HG02970 (cell line): ENCODE measurements around the gene RAB5A.
A peak's percentile ranks its signal among the peaks of the same experiment; 100 is the strongest.
"Not testable (repeated sequence)": the region's sequence is repeated elsewhere in the genome, so short reads cannot be mapped to it uniquely, and the experiment has no call there.

Experiments used
- ATAC-seq: cut with Tn5 transposase; IDR thresholded peaks from one replicate; pipeline ENCODE4 v1.9.1; 2021; ENCODE audit warnings: mild to moderate bottlenecking, moderate library complexity, moderate number of reproducible peaks; ENCODE audit not compliant: unreplicated experiment, low FRiP score

The RAB5A gene

DNA sequence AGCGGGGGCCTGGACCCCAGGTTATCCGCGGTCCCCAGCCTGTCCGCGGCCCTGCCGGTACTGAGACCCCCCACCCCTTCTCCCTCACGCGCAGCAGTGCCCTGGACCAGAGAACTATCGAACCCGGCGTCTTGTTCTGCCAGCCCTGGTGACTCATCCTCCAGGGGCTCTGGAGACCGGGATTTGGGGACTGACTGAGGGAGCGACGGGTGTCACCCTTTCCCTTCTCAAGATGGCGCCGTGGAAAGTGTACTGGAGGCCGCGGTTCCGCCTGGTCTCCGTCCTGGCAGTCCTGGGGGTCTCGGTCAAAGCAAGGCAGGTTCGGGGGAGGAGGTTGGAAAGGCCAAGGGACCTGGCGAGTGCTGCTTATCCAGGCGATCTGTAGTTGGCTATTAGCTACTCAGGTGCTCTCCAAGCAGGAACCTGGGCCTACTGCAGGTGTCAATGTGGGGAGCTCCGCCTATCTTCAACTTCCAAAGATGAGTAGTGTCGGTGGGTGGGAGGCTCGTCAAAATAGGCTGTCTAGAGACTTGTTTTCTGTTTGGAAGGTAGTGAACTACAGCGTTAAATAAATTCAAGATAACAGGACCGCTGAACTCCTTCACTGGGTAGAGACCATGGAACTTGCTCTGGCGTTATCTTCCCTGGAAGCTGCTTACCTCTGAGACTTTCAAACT is 790 bp downstream of the RAB5A start:
- ATAC-seq: peak; percentile 17

DNA sequence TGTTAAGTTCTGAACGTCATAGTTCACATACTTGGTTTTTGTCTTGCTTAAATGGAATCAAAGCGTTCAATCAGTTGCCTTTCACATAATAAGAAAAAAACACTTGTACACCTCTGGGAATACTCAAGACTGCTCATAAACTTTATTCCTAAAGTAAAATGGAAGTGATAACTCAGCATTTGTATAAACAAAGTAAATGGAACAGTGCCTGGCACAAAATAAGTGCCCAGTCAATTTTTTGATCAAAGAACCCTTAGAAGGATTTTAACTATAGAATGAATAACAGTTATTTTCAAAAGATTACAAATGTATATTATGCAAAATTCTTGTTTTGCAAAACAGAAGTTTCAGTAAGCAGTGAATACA is 1.3 kb downstream of the RAB5A start:
- ATAC-seq: no peak

DNA sequence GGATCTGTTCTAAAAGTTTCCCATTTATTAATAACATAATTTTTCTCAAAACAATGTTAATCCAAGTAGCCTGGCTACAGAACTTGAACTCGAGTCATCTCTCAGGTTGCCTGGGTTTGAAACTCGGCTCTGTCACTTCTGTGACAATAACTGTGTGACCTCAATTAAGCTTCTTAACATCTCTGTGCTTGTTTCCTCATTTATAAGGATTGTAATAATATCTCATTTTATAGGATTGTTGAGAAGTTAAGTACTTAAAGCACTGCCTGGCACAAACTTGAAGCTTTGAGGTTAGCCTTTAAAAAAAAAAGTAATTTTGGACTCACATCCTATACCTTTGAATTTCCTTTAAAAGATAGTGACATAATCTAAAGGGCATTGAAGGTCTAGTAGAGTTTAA is 3.4 kb downstream of the RAB5A start:
- ATAC-seq: no peak

DNA sequence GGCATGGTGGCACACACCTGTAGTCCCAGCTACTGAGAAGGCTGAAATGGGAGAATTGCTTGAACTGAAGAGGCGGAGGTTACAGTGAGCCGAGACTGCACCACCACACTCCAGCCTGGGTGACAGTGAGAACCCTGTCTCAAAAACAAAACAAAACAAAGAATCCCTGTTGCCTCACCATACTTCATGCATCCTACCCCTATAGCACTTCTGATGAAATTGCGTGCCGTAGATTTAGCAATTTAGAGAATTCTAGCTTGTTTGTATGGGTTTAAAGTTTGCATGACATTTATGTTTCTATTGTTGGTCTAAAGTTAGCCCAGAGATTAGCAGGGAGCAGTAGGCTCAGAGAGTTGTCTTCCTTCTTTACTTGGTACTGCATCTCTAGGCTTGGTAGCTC is 7.8 kb downstream of the RAB5A start:
- ATAC-seq: no peak

DNA sequence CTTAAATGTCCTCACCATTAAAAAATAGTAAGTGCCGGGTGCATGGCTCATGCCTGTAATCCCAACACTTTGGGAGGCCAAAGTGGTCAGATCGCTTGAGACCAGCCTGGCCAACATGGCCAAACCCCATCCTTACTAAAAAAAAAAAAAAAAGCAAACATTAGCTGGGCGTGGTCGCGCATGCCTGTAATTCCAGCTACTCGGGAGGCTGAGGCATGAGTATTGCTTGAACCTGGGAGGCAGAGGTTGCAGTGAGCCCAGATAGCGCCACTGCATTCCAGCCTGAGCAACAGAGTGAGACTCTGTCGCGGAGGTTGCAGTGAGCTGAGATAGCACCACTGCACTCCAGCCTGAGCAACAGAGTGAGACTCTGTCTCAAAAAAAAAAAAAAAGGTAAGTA is 10.5 kb downstream of the RAB5A start:
- not testable (repeated sequence) for ATAC-seq

DNA sequence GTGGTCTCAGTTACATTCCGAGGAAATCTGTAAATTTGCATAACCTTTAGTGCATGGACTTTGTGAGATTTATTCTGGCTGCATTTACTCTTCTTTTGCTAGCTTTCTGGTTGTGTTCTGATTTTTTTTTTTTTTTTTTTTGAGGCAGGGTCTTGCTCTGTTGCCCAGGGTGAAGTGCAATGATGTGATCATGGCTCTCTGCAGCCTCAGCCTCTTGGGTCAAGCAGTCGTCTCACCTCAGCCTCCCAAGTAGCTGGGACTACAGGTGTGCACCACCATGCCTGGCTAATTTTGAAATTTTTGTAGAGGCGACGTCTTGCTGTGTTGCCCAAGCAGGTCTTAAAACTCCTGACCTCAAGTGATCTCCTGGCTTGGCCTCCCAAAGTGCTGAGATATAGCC is 12.6 kb downstream of the RAB5A start:
- ATAC-seq: no peak

DNA sequence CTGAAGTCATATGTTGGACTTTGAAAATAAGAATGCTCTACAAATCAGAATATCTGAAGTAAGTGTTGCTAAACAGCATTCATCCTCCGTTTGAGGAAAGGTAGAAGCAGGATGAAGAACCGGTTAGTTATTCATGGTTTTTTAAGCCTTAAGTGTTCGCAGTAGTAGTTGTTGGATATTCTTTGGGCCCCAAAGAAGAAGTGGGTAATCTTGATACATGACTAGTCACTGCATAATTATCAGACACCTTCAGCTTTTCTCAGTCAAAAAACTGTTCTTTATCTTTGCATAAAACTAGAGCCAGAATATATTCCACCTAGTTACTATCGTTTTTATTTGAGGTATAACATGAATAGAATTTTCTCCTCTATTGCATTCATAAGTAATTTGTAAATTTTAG is 13.8 kb downstream of the RAB5A start:
- no peak for ATAC-seq

DNA sequence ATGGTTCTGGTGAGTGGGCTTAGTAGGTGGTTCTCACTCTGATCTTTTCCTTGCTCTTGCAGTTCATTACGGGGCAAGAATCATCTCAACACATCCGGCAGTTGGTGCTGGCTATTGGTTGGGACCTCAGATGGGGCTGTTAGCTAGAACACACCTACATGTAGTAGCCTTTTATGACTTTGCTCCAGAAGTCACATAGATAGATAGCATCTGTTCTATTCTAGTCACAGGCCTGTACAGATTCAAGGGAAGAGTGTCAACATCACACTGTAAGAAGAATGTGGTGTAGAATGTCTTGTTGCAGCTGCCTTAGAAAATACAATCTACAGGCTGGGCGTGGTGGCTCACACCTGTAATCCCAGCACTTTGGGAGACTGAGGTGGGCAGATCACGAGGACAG is 15.1 kb downstream of the RAB5A start:
- no peak for ATAC-seq

DNA sequence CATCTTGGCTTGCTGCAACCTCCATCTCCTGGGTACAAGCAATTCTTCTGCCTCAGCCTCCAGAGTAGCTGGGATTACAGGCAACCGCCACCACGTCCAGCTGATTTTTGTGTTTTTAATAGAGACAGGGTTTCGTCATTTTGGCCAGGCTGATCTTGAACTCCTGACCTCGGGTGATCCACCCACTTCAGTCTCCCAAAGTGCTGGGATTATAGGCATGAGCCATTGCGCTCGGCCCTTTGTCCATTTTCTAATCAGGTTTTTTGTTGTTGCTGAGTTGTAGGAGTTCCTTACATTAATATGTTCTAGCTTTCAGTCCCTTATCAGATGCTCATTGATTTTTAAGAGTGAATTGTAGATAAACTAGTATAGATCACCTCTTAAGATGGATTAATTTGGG is 20.3 kb downstream of the RAB5A start:
- ATAC-seq: no peak

DNA sequence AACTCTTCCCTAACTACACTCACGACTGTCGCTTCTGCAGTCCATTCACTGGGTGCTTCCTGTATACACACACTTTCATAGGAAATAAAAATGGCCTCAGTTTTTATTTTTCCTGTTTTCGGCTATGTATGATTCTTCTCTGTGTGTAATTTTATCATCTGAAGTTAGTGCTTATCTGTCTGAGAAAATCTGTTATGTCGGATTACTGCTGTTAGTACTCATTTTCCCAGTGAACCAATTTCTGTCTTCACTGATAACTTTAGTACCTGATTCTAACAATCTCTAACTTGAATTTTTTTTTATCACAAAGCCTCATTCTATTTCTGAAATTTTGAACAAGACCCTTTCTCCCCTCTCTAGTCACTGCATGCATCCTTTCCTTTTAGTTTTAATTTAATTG is 20.9 kb downstream of the RAB5A start:
- ATAC-seq: no peak

DNA sequence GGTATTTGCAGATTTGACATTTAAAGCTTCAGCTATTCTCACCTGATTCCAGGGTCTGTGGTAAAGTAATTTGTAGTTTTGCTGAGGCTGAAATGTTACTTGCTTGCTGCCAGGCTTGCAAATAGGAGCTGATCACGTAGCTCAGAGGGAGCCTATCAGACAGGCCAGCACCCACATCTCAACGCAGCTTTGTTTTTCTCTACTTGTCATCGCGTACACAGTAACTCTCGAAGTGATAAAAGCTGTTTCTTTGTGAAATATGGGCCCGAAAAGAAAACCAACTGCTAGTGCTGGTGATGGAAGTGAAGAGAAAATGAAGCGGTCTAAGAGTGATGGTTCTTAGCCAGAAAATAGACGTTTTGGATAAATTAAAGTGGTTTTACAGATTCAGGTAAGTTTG is 23.4 kb downstream of the RAB5A start:
- ATAC-seq: no peak

DNA sequence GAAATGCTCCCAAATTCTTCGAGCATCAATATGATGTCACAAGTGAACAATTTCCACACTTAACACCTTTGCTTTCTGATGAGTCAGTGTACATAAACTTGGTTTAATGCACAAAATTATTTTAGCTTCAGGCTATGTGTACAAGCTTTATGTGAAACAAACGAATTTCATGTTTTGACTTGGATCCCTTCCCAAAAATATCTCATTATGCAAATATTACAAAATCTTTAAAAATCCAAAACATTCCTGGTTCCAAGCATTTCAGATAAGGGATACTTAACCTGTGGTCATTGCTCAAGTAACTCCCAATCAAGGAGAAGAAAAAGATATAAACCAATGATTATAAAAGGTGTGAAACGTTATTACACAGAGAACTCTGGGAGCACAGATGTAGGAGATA is 25.2 kb downstream of the RAB5A start:
- ATAC-seq: no peak

DNA sequence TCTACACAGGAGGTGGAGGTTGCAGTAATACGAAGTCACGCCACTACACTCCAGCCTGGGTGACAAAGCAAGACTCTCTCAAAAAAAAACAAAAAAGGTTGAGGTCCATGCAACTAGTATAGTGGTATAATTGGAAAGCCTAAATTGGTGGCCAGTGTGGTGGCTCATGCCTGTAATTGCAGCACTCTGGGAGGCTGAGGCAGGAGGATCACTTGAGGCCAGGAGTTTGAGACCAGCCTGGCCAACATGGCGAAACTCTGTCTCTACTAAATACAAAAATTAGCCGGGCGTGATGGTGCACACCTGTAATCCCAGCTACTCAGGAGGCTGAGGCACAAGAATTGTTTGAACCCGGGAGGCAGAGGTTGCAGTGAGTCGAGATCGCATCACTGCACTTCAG is 42.0 kb downstream of the RAB5A start:
- ATAC-seq: not testable (repeated sequence)

DNA sequence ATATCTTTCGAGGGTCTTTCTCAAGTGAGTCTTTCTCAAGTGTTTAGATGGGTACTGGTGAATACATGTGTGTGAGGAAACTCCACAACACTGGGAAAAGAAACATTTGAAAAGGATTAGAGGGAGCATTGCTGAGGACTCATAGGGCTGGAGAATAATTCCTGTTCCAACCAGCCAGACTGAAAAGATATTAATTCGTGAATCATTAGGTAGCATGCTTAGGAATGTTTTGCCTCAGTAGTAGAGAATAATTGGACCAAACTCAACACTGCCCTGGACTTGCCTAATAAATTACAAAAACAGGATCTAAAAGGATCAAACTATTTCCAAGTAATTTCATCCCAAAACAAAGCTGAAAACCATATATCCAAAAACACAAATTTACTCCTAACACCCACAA is 47.9 kb downstream of the RAB5A start:
- ATAC-seq: no peak

DNA sequence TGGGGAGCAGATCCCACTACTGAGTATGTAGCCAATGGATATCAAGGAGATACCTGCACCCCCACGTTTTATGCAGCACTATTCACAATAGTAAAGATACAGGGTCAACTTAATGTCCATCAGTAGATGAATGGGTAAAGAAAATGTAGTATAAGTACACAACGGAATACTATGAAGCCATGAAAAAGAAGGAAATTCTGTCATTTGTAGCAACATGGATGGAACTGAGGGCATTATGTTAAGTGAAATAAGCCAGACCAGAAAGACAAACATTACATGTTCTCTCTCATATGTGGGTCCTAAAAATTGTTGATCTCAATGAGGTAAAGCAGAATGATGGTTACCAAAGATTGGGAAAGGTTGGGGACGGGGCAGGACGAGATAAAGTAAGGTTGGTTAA is 50.6 kb downstream of the RAB5A start:
- no peak for ATAC-seq

DNA sequence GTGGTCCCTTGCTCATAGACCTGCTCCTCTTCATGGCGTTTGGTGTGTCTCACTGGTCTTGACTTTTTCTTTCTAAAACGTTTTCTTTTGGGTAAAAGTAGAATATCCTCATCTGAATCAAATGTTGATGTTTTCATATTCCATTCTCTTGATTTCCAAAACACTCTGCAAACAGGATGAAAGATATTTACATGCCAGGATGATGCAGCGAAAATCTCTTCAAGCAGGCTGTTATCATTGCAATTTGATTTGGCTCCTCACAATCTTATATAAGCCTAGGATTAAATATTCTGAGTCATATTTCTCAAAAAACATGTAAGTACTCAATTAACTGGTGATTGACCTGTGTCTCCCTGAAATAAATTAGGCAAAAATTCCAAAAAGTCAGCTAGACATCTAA is 55.0 kb downstream of the RAB5A start:
- no peak for ATAC-seq

DNA sequence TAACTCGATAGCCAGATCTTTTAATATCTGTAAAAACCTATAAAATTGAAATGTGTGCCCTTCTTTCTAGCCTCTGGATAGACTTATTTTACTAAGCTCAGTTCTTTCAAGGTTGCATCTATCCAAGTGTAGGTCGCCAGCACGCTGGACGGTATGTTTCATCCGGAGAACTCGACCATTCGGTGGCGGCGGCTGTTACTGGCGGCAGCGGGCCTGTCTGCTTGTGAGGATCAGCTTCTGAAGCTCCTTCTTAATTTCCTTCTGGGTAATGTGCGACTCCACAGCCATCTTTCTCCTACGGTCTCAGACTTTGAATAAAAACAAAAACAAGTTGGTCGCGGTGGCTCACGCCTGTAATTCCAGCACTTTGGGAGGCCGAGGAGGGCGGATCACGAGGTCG is 61.1 kb downstream of the RAB5A start:
- ATAC-seq: no peak

DNA sequence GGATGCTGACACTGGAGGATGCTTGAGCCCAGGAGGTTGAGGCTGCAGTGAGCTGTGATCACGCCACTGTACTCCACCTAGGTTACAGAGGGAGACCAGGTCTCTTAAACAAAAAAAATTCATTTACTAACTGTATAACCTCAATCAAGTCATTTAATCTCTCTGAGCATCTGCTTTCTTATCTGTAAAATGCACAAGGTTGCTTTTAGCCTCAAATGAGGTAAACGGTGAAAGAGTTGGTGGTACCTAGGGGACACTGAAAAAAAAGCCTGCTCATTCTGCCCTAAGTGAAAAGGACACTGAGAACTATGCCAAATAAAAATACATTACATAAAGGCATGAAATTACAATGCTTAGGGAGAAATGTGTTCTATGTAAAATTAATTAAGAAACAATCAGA is 61.7 kb downstream of the RAB5A start:
- ATAC-seq: no peak

DNA sequence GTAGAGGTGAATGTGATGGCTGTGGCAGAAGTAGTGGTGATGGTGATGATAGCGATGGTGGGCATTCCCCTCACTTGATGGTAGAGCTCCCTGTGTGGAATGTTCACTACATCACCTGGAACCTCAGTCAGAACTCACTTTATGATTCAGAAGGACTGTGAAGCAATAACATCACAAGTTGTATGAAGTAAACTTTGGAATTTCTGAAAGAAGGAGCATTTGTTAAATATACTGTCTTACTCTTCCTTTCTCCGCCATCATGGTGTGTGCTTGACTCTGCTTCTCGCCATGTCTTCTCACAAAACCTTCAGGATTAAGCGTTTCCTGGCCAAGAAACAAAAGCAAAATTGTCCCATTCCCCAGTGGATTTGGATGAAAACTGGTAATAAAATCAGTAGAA is 65.3 kb downstream of the RAB5A start, which contains the start of gene PP2D1:
TSS of gene PP2D1 (minus strand) at position 101 of the 400 bp plus-strand sequence. CDS start 192 bp downstream, outside the sequence.
- no peak for ATAC-seq

DNA sequence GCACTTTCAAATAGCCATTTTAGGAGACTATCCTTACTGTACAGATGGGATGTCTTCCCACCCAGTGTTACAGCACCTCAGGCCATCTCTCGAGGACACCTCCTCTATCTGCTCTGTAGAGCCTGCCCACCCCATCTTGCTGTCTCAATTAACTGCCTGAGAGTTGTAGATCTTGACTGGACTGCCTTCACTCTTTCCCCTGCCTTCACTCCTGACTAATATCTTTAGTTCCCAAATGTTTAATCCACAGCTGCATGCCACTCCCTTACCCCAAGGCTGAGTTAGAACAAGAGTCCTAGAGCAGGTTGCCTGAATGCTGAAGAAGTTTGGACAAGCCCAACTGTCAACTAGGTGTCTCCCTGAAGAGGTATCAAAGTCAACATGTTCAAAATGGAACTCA is 66.5 kb downstream of the RAB5A start:
- no peak for ATAC-seq

DNA sequence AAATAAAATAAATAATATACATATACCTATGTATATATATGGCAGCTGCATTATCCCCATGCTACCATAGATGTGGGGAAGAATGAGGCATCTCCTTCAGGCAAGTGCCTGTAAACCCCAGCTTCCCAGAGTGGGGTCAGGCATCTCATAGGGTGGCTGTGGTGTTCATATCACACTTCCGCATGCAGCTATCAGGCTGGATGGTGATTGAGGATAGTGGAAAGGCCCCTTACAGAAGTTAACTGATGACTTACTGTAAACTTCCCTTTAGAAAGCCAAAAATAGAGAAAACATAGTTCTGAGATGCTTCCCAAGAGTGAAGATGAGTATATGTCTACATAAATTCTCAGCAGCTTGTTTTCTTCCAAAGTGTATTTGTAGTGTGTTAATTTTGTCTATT is 68.6 kb downstream of the RAB5A start:
- no peak for ATAC-seq

DNA sequence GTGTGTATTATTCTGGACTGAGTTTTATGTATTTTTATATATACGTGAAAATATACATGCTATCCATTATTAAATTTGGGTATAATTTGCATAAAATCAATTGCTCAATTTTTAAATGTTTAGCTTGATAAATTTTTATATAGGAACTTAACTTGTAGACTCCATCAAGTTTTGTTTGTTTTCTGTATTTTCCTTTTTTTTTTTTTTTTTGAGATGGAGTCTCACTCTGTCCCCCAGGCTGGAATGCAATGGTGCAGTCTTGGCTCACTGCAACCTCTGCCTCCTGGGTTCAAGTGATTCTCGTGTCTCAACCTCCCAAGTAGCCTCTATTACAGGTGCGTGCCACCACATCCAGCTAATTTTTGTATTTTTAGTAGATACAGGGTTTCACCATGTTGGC is 69.2 kb downstream of the RAB5A start:
- ATAC-seq: not testable (repeated sequence)
